Ovary (tissue), 9 donors: ENCODE measurements around the gene NTRK1. TPM values are rescaled to one million over a fixed set of nuclear protein-coding genes. Genes with fewer than 3 reads are reported as not detected.
A peak's percentile ranks its signal among the peaks of the same experiment; 100 is the strongest.

Experiments used
- DNase-seq, 5 donors: peaks; one replicate each; pipeline ENCODE4 v3.0.0-alpha.2; 2019 to 2020
- H3K27ac ChIP-seq, 2 donors: fragments of 200-600 bp; one replicate each; pipeline versions ENCODE4 v1.5.1 to v1.8.0; 2019 to 2022
- H3K27me3 ChIP-seq: fragments of 200-600 bp; one replicate; pipeline ENCODE4 v1.8.0; 2022
- H3K36me3 ChIP-seq: fragments of 200-600 bp; sonication (generic); one replicate; pipeline ENCODE4 v1.5.1; 2019
- H3K4me1 ChIP-seq: one replicate; pipeline ENCODE4 v1.8.1; 2013; ENCODE audit warnings: mild to moderate bottlenecking, moderate library complexity; ENCODE audit not compliant: insufficient read depth
- H3K4me3 ChIP-seq: fragments of 200-600 bp; sonication (generic); one replicate; pipeline ENCODE4 v1.5.1; 2017
- H3K9me3 ChIP-seq, 2 donors: fragments of 200-600 bp in 1 of 2; sonication (generic) in 1 of 2; one replicate each; pipeline versions ENCODE4 v1.5.1 to v1.8.1; 2013 to 2019; ENCODE audit warnings: mild to moderate bottlenecking in 1 of 2, moderate library complexity in 1 of 2
- EP300 ChIP-seq: sonication (generic); formaldehyde crosslinking; IDR thresholded peaks from one replicate; pipeline ENCODE4 v1.6.1; 2017; ENCODE audit warnings: antibody characterized with exemption
- POLR2A ChIP-seq: fragments of 450-650 bp; IDR thresholded peaks from one replicate; pipeline ENCODE4 v1.6.1; 2017; ENCODE audit warnings: antibody characterized with exemption, mild to moderate bottlenecking, moderate library complexity
- WGBS, 3 donors: extraction: QIAGEN DNeasy Blood & Tissue Kit in 1 of 3; methylation state at CpG; one replicate each; pipeline versions ENCODE4 v1.1.5 to v1.1.7; 2013 to 2017; 5-methylcytosine and 5-hydroxymethylcytosine counted together
- intact Hi-C, 4 donors: fragments of 100-400 bp; cut with DNase I; formaldehyde crosslinking; loops; one replicate each; pipeline versions ENCODE4 v1.11.0 to v1.15.1; 2022 to 2023
- polyA plus RNA-seq, 2 donors: library from polyadenylated mRNA; stranded (reverse); fragments of 200-250 nt in 1 of 2; fragments of 350-450 nt in 1 of 2; fragmentation: Illumina TruSeq in 1 of 2; extraction: RNeasy Lipid Tissue Mini Kit (QIAGEN cat#74804) in 1 of 2; gene quantifications; one replicate each; pipeline ENCODE4 v1.2.3, GENCODE V29; 2013 to 2014
- total RNA-seq, 7 donors: library from RNA; depleted of rRNA in 2 of 7; stranded (reverse); fragments of >200 nt in 2 of 7; fragmentation: NEBNext Ultra II Directional in 3 of 7; extraction: Animal tissue kit (Norgen Biotek cat#: 25700) in 3 of 7; gene quantifications; one replicate each; pipeline versions ENCODE4 v1.1.0 to v1.2.4, GENCODE V29; 2016 to 2023
- TF ChIP-seq, protein P1 (sequence below), 3 donors: fragments of 450-650 bp in 2 of 3; fragments of 200-600 bp in 1 of 3; IDR thresholded peaks; one replicate each; pipeline versions ENCODE4 v1.5.1 to v1.8.0; 2016 to 2022; ENCODE audit warnings: antibody characterized with exemption in 3 of 3, mild to moderate bottlenecking in 1 of 3
- donor health status: DM: no; HTN: no; CAD: no; lungs with moderate emphysema.
- donor health status: DM: no; HTN: no; CAD: no.
- donor health status: Bipolar disorder and iron deficiency.
- donor health status: DM: yes; HTN: yes; CAD: no.
- donor health status: DM: no; HTN: no; CAD: no.
- donor health status: DM: yes; HTN: yes; CAD: no.

Gene NTRK1
- total and polyA plus RNA-seq, 9 donors, result 0.11 to 0.92 (median 0.38) TPM; not detected in 4

DNA sequence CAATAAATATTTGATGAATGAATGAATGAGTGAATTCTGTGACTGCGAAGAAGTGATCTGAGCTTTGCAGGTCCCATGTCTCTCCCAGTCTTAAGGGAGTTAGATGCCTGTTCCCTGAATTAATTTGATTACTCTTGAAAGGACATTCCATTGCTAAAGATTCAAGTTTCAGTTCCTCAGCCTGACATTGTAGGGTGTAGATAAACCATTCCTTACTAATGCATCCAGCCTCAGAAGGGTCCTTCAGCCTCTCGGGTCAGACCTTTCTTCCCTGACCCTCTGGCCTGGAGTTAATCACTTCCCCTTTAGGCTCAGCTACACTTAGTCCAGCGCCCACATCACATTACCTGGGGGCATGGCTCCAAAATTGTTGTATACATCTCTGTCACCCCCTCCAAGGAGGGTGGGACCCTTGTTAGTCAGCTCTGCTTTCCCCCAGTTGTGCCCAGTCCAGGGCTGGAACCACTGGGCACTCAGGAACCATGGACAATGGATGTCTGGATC is 4.3 kb upstream of the NTRK1 start:
- Histone ChIP-seq H3K27ac (no peak overlapping the region), H3K27me3 (peaks cover 3% of the 10 kb centered on the region), H3K36me3 (no peaks in the 10 kb centered on the region), H3K4me3 (no peak overlapping the region), H3K4me1 (peaks cover 9% of the 10 kb centered on the region), H3K9me3 (no peaks in the 10 kb centered on the region)
- 76 to 86% (median 85%) methylated on average over 3 of the region's 3 CpGs for WGBS, 3 donors
- intact Hi-C loops, result loop anchor here in 1 of 4 donors (10.0 kb wide), 1 partner anchor 62 kb away; no protein-coding TSS in a partner anchor
- no peak for DNase-seq
- TF ChIP-seq POLR2A (no peak), EP300 (no peak)
- TF ChIP-seq, protein P1, sequence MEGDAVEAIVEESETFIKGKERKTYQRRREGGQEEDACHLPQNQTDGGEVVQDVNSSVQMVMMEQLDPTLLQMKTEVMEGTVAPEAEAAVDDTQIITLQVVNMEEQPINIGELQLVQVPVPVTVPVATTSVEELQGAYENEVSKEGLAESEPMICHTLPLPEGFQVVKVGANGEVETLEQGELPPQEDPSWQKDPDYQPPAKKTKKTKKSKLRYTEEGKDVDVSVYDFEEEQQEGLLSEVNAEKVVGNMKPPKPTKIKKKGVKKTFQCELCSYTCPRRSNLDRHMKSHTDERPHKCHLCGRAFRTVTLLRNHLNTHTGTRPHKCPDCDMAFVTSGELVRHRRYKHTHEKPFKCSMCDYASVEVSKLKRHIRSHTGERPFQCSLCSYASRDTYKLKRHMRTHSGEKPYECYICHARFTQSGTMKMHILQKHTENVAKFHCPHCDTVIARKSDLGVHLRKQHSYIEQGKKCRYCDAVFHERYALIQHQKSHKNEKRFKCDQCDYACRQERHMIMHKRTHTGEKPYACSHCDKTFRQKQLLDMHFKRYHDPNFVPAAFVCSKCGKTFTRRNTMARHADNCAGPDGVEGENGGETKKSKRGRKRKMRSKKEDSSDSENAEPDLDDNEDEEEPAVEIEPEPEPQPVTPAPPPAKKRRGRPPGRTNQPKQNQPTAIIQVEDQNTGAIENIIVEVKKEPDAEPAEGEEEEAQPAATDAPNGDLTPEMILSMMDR (IDR thresholded peaks at IDR 0.05), result no peak

DNA sequence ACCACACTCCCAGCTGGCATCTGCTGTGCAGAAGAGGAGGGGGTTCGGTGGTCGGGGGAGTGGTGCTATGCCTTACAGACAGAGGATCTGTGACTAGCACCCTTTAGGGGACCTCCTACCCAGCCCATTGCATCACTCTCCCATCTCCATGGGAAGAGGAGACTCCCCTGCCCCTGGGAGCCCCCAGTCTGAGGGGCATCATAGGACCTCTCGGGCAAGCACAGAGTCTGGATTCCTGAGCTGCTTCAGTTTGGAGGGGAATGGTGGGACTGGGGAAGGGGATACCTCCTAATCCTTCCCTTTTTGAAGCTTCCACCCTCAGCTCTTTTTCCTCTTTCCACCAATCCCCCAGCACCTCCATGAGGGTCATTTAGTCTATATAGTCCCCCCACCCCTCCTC is 3.1 kb upstream of the NTRK1 start:
- no peak for DNase-seq
- peaks cover 7% of the 10 kb centered on the region for H3K4me1 ChIP-seq
- intact Hi-C loops, result loop anchor here in 1 of 4 donors (10.0 kb wide), 1 partner anchor 63 kb away; no protein-coding TSS in a partner anchor
- no peak overlapping the region for H3K4me3 ChIP-seq
- peaks cover 5% of the 10 kb centered on the region for H3K27me3 ChIP-seq
- no peaks in the 10 kb centered on the region for H3K36me3 ChIP-seq
- H3K9me3 ChIP-seq, result no peaks in the 10 kb centered on the region
- TF ChIP-seq POLR2A (no peak), EP300 (no peak)
- TF ChIP-seq, protein P1 (IDR thresholded peaks at IDR 0.05), result no peak
- WGBS, 3 donors, result 50 to 77% (median 51%) methylated on average over 3 of the region's 3 CpGs
- H3K27ac ChIP-seq, result no peak overlapping the region

DNA sequence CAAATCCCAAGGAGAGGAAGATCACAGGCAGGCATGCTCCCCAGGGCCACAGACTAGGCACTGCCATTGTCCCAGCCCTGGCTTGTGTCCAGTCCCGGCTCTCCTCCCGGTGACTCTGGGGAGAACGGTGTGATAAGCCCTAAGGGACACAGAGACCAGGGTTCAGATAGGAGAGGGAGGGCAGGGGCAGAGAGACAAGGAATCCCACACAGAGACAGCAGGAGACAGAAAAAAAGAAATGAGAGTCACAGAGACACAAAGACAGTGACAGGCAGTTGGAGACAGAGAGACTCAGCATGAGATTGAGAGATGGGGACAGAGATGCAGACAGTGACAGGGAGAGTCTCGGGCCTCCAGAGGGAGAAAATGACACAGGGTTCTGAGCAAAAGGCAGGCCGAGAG is 2.1 kb upstream of the NTRK1 start:
- Histone ChIP-seq H3K9me3 (no peaks in the 10 kb centered on the region), H3K36me3 (no peaks in the 10 kb centered on the region), H3K27me3 (peaks cover 9% of the 10 kb centered on the region), H3K4me3 (peak overlapping the region; percentile 9), H3K4me1 (peaks cover 2% of the 10 kb centered on the region), H3K27ac (no peak overlapping the region)
- intact Hi-C loops, result loop anchor here in 1 of 4 donors (10.0 kb wide), 1 partner anchor 64 kb away; no protein-coding TSS in a partner anchor
- TF ChIP-seq EP300 (no peak), POLR2A (no peak)
- TF ChIP-seq, protein P1 (IDR thresholded peaks at IDR 0.05), result no peak
- DNase-seq, result no peak
- WGBS, 3 donors, result 19 to 36% (median 23%) methylated on average over 5 of the region's 5 CpGs

DNA sequence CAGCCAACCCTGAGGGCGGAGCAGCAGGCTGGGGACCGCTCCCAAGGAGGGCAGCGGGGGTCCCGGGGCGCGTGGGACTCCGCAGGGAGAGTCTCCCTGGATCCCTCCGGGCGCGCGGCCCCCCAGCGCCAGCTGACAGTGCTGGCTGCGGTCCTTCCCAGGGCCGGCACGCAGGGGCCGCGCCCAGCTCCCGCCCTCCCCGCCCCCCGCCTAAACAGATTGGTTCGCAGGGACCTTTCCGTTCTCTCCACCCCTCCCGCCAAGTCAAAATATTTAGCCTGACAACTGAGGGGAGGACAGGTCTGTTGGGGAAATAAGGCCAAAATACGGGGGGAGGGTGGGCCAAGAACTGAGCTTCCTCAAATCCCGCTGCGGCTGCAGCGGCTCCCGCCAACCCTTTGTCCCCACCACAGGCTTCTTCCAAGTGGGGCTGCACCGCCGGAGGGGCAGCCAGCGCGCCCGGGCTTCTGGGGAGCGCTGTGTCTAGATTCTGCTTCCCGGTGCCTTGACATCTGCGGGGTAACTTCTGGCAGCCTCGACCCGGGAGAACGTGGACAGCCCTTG is 1.6 kb upstream of the NTRK1 start, which contains the start of gene INSRR:
Gene INSRR (minus strand): TSS at position 159 of the 564 bp plus-strand sequence. CDS start 496 bp downstream, outside the sequence.
- peak within 1 kb of the TSS; percentile 21 for H3K4me3 ChIP-seq
- no peaks in the 10 kb centered on the region for H3K36me3 ChIP-seq
- peaks cover 9% of the 10 kb centered on the region for H3K27me3 ChIP-seq
- intact Hi-C loops, result loop anchor here in 1 of 4 donors (10.0 kb wide), 1 partner anchor 64 kb away; no protein-coding TSS in a partner anchor
- H3K27ac ChIP-seq, result no peak within 1 kb of the TSS
- DNase-seq, result no peak
- WGBS, 3 donors, result 2 to 3% (median 2%) methylated on average over 36 to 39 of the region's 39 CpGs
- H3K4me1 ChIP-seq, result peaks cover 2% of the 10 kb centered on the region
- no peaks in the 10 kb centered on the region for H3K9me3 ChIP-seq
- TF ChIP-seq, protein P1 (IDR thresholded peaks at IDR 0.05), result no peak
- TF ChIP-seq EP300 (no peak), POLR2A (no peak)
